Measurements from ENCODE around the gene CDK9. TPM values are rescaled to one million over a fixed set of nuclear protein-coding genes. Genes with fewer than 3 reads are reported as not detected.

CDK9 gene
- total RNA-seq, 1 donor from 2014 or later, result 100 TPM

- no peaks in the 10 kb centered on the region for H3K9me3 Mint-ChIP-seq (ENCODE audit: low read depth)
- no peaks in the 10 kb centered on the region for H3K27me3 Mint-ChIP-seq
- H3K4me1 Mint-ChIP-seq (ENCODE audit: low read depth), result peaks cover 9% of the 10 kb centered on the region
- H3K36me3 Mint-ChIP-seq (ENCODE audit: insufficient read depth), result peaks cover 8% of the 10 kb centered on the region
- no peak for DNase-seq (ENCODE audit: low spot score, unreplicated experiment)
- no peak overlapping the region for H3K27ac Mint-ChIP-seq
- peak; percentile 52 for TF ChIP-seq CTCF (IDR thresholded peaks at IDR 0.05; ENCODE audit: unreplicated experiment)
- H3K4me3 Mint-ChIP-seq (ENCODE audit: low read depth), result no peak overlapping the region
Measured at GRCh38 chr9:127805620-127806019, 19.8 kb downstream of the CDK9 start.

- no peak for TF ChIP-seq CTCF (IDR thresholded peaks at IDR 0.05; ENCODE audit: unreplicated experiment)
- DNase-seq (ENCODE audit: low spot score, unreplicated experiment), result no peak
- Mint-ChIP-seq H3K27ac (no peak overlapping the region), H3K4me1 (ENCODE audit: low read depth) (peaks cover 8% of the 10 kb centered on the region), H3K36me3 (ENCODE audit: insufficient read depth) (peaks cover 8% of the 10 kb centered on the region), H3K4me3 (ENCODE audit: low read depth) (no peak overlapping the region), H3K27me3 (no peaks in the 10 kb centered on the region), H3K9me3 (ENCODE audit: low read depth) (no peaks in the 10 kb centered on the region)
Measured at GRCh38 chr9:127806871-127807270, 21.0 kb downstream of the CDK9 start.

- no peak for TF ChIP-seq CTCF (IDR thresholded peaks at IDR 0.05; ENCODE audit: unreplicated experiment)
- H3K4me3 Mint-ChIP-seq (ENCODE audit: low read depth), result no peak overlapping the region
- no peaks in the 10 kb centered on the region for H3K9me3 Mint-ChIP-seq (ENCODE audit: low read depth)
- peaks cover 8% of the 10 kb centered on the region for H3K36me3 Mint-ChIP-seq (ENCODE audit: insufficient read depth)
- peaks cover 4% of the 10 kb centered on the region for H3K4me1 Mint-ChIP-seq (ENCODE audit: low read depth)
- no peaks in the 10 kb centered on the region for H3K27me3 Mint-ChIP-seq
- no peak for DNase-seq (ENCODE audit: low spot score, unreplicated experiment)
- H3K27ac Mint-ChIP-seq, result no peak overlapping the region
Measured at GRCh38 chr9:127808347-127809001, 22.6 kb downstream of the CDK9 start.

GRCh38 chr9:127809002-127809539, 23.2 kb downstream of the CDK9 start:
- Mint-ChIP-seq H3K4me3 (ENCODE audit: low read depth) (no peak overlapping the region), H3K9me3 (ENCODE audit: low read depth) (no peaks in the 10 kb centered on the region), H3K27me3 (no peaks in the 10 kb centered on the region), H3K27ac (no peak overlapping the region), H3K4me1 (ENCODE audit: low read depth) (peaks cover 1% of the 10 kb centered on the region), H3K36me3 (ENCODE audit: insufficient read depth) (peaks cover 8% of the 10 kb centered on the region)
- no peak for TF ChIP-seq CTCF (IDR thresholded peaks at IDR 0.05; ENCODE audit: unreplicated experiment)
- DNase-seq (ENCODE audit: low spot score, unreplicated experiment), result no peak

DNA sequence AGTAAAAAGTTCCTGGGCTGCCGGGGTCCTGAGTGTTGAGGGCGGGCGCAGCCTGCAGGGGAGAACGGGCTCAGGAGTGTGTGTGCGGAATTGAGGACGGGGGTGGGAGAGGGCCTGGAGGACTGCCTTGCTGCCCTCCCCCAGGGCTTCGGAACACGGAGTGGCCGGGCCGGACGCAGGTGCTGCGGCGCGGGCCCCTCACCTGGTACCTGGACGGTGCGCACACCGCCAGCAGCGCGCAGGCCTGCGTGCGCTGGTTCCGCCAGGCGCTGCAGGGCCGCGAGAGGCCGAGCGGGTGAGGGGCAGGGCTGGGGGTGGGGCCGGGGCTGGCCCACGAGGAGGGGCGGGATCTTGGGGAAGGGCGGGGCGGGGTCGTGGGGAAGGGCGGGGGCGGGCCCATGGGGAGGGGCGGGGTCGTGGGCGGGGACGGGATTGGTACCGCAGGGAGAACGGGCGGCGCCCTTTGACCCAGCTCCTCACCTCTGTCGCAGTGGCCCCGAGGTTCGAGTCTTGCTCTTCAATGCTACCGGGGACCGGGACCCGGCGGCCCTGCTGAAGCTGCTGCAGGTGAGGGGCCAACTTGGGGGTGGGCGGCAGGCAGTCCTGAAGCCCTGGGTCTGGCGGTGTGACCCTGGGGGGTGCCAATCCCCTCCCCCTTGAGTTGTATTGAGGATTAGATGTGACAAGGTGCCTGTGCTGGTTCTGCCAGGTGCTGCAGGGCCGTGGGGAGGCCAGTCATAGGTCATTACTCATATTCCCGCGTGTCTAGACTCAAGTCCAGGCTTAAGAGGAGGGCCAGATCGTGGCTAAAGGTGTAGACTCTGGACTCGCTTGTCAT, 23.9 kb downstream of the CDK9 start:
- DNase-seq (ENCODE audit: low spot score, unreplicated experiment), result peak; percentile 32
- no peak for TF ChIP-seq CTCF (IDR thresholded peaks at IDR 0.05; ENCODE audit: unreplicated experiment)
- no peaks in the 10 kb centered on the region for H3K9me3 Mint-ChIP-seq (ENCODE audit: low read depth)
- no peaks in the 10 kb centered on the region for H3K27me3 Mint-ChIP-seq
- no peak overlapping the region for H3K27ac Mint-ChIP-seq
- H3K4me3 Mint-ChIP-seq (ENCODE audit: low read depth), result no peak overlapping the region
- H3K36me3 Mint-ChIP-seq (ENCODE audit: insufficient read depth), result peaks cover 8% of the 10 kb centered on the region
- H3K4me1 Mint-ChIP-seq (ENCODE audit: low read depth), result peaks cover 1% of the 10 kb centered on the region
